ENCODE data around the gene LRMDA.

DNA sequence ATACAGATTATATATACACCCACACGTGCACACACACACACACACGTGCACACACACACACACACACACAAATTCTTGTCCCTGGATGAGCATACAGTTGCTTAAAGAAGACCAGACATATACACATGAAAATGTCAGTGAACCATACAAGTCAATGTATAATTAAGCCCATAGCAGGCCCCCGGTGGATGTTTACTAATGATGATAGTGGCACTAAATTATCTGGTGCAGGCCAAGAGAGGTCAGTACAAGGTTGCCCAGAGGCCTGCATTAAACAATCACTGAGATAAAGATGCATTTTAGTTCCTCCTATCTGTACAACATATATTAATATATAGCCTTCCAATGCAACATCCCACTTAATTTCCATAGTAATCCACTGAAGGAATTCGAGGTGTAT lies 860.5 kb downstream of the LRMDA start:
- TF ChIP-seq POLR2A (IDR thresholded peaks at IDR 0.05) (no peak), CTCF (IDR thresholded peaks at IDR 0.05) (no peak)
